Measurements from ENCODE around the gene ELOVL2.
"Not testable (repeated sequence)": the region's sequence is repeated elsewhere in the genome, so short reads cannot be mapped to it uniquely, and the experiment has no call there.

- TF ChIP-seq POLR2A, CTCF (IDR thresholded peaks at IDR 0.05): not testable (repeated sequence)
These were observed 47.0 kb upstream of the ELOVL2 start for GRCh38 chr6:11091141-11091540.

All from body of pancreas (tissue), 4 donors.